Body of pancreas (tissue), 4 donors: ENCODE results near the gene MGAT4A.

Experiments
- CTCF ChIP-seq, 7 experiments: fragments of 450-650 bp in 4 of 7; fragments of 200-600 bp in 3 of 7; sonication (generic) in 3 of 7; IDR thresholded peaks; one replicate each; pipeline ENCODE4 v1.5.1; 2016 to 2019; ENCODE audit warnings: antibody characterized with exemption in 7 of 7
- POLR2A ChIP-seq, 3 donors: fragments of 450-650 bp; IDR thresholded peaks; one replicate each; pipeline ENCODE4 v1.6.1; 2016; ENCODE audit warnings: antibody characterized with exemption in 3 of 3, mild to moderate bottlenecking in 2 of 3

- TF ChIP-seq CTCF (IDR thresholded peaks at IDR 0.05) (no peak), POLR2A (IDR thresholded peaks at IDR 0.05) (no peak)
These were observed 13.3 kb downstream of the MGAT4A start for GRCh38 chr2:98717621-98718020.
